ENCODE results near the gene OCA2. TPM values are rescaled to one million over a fixed set of nuclear protein-coding genes. Genes with fewer than 3 reads are reported as not detected.

The OCA2 gene
- total and polyA plus RNA-seq, 11 donors: 0.04 to 0.10 (median 0.07) TPM; not detected in 8

DNA sequence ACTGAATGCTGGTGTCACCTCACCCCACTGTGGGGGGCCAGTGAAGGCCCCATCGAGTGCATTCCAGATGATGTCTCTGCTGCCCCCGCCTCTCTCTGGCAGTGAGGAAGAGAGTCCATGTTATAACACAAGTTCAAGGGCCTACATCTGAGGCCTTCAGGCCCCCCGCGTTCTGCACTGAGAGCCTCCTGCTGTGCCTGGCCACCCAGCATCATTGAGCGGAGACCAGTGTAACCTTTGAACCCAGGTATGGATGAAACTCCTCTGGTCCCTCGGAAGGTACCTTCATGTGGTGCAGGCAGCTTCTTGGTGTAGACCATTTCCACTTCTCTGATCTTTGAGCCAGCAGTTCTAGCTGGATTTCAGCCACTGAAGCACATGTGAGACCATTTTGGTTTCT is 324.9 kb downstream of the OCA2 start:
- no peak overlapping the region for H3K4me3 ChIP-seq
- DNase-seq: no peak
- no peak for ATAC-seq
- no peaks in the 10 kb centered on the region for H3K4me1 ChIP-seq
- TF ChIP-seq CTCF (IDR thresholded peaks at IDR 0.05): no peak
- no peak for TF ChIP-seq POLR2A (IDR thresholded peaks at IDR 0.05)
- no peaks in the 10 kb centered on the region for H3K27me3 ChIP-seq
- intact Hi-C loops (cut with DNase I): no loop called here
- WGBS, 4 donors: 90 to 95% (median 91%) methylated on average over 6 of the region's 6 CpGs
- peaks cover 0 to 14% (median 0%) of the 10 kb centered on the region in 12 donors for H3K9me3 ChIP-seq
- H3K27ac ChIP-seq: no peak overlapping the region
- H3K36me3 ChIP-seq: no peaks in the 10 kb centered on the region

GRCh38 chr15:27771892-27772291 is 327.2 kb downstream of the OCA2 start:
- Histone ChIP-seq H3K36me3 (no peaks in the 10 kb centered on the region), H3K27ac (no peak overlapping the region), H3K4me3 (no peak overlapping the region), H3K4me1 (no peaks in the 10 kb centered on the region), H3K9me3 (peaks cover 0 to 14% (median 0%) of the 10 kb centered on the region in 12 donors), H3K27me3 (no peaks in the 10 kb centered on the region)
- ATAC-seq (no peak), DNase-seq (no peak)
- intact Hi-C loops (cut with DNase I): no loop called here
- WGBS, 4 donors: 91 to 95% (median 93%) methylated on average over 7 of the region's 7 CpGs
- no peak for TF ChIP-seq POLR2A (IDR thresholded peaks at IDR 0.05)
- no peak for TF ChIP-seq CTCF (IDR thresholded peaks at IDR 0.05)

- ATAC-seq (no peak), DNase-seq (no peak)
- no peaks in the 10 kb centered on the region for H3K36me3 ChIP-seq
- no peaks in the 10 kb centered on the region for H3K27me3 ChIP-seq
- 94 to 96% (median 96%) methylated on average over 26 of the region's 26 CpGs for WGBS, 4 donors
- peaks cover 0 to 19% (median 0%) of the 10 kb centered on the region in 12 donors for H3K9me3 ChIP-seq
- TF ChIP-seq POLR2A (IDR thresholded peaks at IDR 0.05) (no peak), CTCF (IDR thresholded peaks at IDR 0.05) (no peak)
- H3K4me1 ChIP-seq: no peaks in the 10 kb centered on the region
- no peak overlapping the region for H3K27ac ChIP-seq
- H3K4me3 ChIP-seq: no peak overlapping the region
- intact Hi-C loops (cut with DNase I): no loop called here
These were observed 328.2 kb downstream of the OCA2 start for GRCh38 chr15:27770769-27771554.

DNA sequence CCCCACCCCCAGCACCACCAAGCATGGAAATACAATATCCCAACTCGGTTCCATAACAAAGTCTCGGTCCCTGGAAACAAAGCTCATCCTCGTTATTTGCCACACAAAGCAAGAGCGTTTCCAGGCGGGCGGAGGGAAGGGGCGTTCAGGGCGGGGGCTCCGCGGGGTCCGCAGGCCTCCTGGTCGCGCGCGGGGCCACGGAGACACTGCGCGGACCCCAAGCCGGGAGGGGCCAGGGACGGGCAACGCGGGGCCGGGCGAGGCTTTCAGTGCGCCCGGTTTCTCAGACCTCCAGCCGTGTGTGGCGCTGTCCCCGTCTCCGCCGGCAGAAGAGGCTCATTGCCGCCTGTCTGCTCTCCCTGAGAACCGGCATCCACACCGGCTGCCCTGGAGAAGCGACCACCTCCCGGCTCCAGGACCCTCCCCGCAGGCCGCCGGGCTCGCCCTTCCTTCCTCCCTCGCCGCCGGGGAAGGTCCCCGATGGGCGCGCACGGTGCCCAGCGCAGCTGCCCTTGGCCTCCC is 329.0 kb downstream of the OCA2 start:
- Histone ChIP-seq H3K4me3 (no peak overlapping the region), H3K27ac (no peak overlapping the region), H3K4me1 (no peaks in the 10 kb centered on the region), H3K9me3 (peaks cover 0 to 23% (median 0%) of the 10 kb centered on the region in 12 donors), H3K36me3 (no peaks in the 10 kb centered on the region), H3K27me3 (no peaks in the 10 kb centered on the region)
- no peak for DNase-seq
- no peak for ATAC-seq
- 85 to 95% (median 90%) methylated on average over 36 to 48 of the region's 48 CpGs for WGBS, 4 donors
- TF ChIP-seq POLR2A (IDR thresholded peaks at IDR 0.05): no peak
- no peak for TF ChIP-seq CTCF (IDR thresholded peaks at IDR 0.05)
- intact Hi-C loops (cut with DNase I): no loop called here

Measured in heart left ventricle (tissue), 16 donors.